ENCODE measurements around the gene RHBDD1.

- no peak for TF ChIP-seq POLR2A (IDR thresholded peaks at IDR 0.05; ENCODE audit: low read length)
- no peak for TF ChIP-seq GATA1 (IDR thresholded peaks at IDR 0.05; ENCODE audit: low read depth, low read length)
Observed at GRCh38 chr2:226888971-226889370, 53.1 kb downstream of the RHBDD1 start.

Data from erythroblast (primary cell).